NCI-H146 treated with DMSO at 0.1 percent for 48 hours (cell line): ENCODE results near the gene SLIRP.
"Not testable (repeated sequence)": the region's sequence is repeated elsewhere in the genome, so short reads cannot be mapped to it uniquely, and the experiment has no call there.

Source experiments
- DNase-seq: peaks from one replicate; lab custom pipeline; 2025; ENCODE audit not compliant: unreplicated experiment; lab: John Stamatoyannopoulos, UW

The SLIRP gene

GRCh38 chr14:77707724-77708408, at the start of gene SLIRP, which contains the start of gene ALKBH1:
Gene SLIRP, plus strand, starts transcription at chr14:77708103. Its CDS starts 9 bp downstream, at chr14:77708112.
Gene ALKBH1, minus strand, starts transcription at chr14:77708023. Its CDS starts 19 bp downstream, at chr14:77708004.
- peak; percentile 35 for DNase-seq

GRCh38 chr14:77659831-77660230, 48.1 kb upstream of the SLIRP start:
- no peak for DNase-seq

GRCh38 chr14:77660754-77661153, 47.1 kb upstream of the SLIRP start:
- DNase-seq = peak; percentile 23

GRCh38 chr14:77661562-77661961, 46.3 kb upstream of the SLIRP start:
- not testable (repeated sequence) for DNase-seq

GRCh38 chr14:77663293-77663692, 44.6 kb upstream of the SLIRP start:
- no peak for DNase-seq

- no peak for DNase-seq
Observed at GRCh38 chr14:77667331-77667730, 40.6 kb upstream of the SLIRP start.

GRCh38 chr14:77673193-77673592, 34.7 kb upstream of the SLIRP start:
- no peak for DNase-seq

- DNase-seq = no peak
Observed at GRCh38 chr14:77674931-77675330, 33.0 kb upstream of the SLIRP start.

- DNase-seq = no peak
Observed at GRCh38 chr14:77681196-77682157, 26.4 kb upstream of the SLIRP start.

- DNase-seq = no peak
Observed at GRCh38 chr14:77682158-77682553, 25.7 kb upstream of the SLIRP start.

- DNase-seq = no peak
Observed at GRCh38 chr14:77691259-77691658, 16.6 kb upstream of the SLIRP start.

- peak; percentile 14 for DNase-seq
Observed at GRCh38 chr14:77707355-77707723, 564 bp upstream of the SLIRP start.

- no peak for DNase-seq
Observed at GRCh38 chr14:77708749-77709148, 846 bp downstream of the SLIRP start.

- no peak for DNase-seq
Observed at GRCh38 chr14:77709412-77709811, 1.5 kb downstream of the SLIRP start.

GRCh38 chr14:77710364-77710763, 2.5 kb downstream of the SLIRP start:
- no peak for DNase-seq

GRCh38 chr14:77714926-77715325, 7.0 kb downstream of the SLIRP start:
- no peak for DNase-seq

GRCh38 chr14:77717608-77718305, 9.9 kb downstream of the SLIRP start:
- DNase-seq = no peak

- DNase-seq = no peak
Observed at GRCh38 chr14:77721437-77721836, 13.5 kb downstream of the SLIRP start.

GRCh38 chr14:77722301-77722700, 14.4 kb downstream of the SLIRP start:
- no peak for DNase-seq

- DNase-seq = no peak
Observed at GRCh38 chr14:77730976-77731497, 23.1 kb downstream of the SLIRP start.

- no peak for DNase-seq
Observed at GRCh38 chr14:77738559-77739250, 30.8 kb downstream of the SLIRP start.
